SIG-M5 treated with dmso at 0.1 percent for 504 hours (cell line): ENCODE measurements around the gene NFIL3.
"Not testable (repeated sequence)": the region's sequence is repeated elsewhere in the genome, so short reads cannot be mapped to it uniquely, and the experiment has no call there.

Experiments used
- DNase-seq: peaks from one replicate; lab custom pipeline; 2025; ENCODE audit not compliant: unreplicated experiment; lab: John Stamatoyannopoulos, UW

The NFIL3 gene

GRCh38 chr9:91398926-91399325 is 24.7 kb downstream of the NFIL3 start:
- DNase-seq = no peak

DNA sequence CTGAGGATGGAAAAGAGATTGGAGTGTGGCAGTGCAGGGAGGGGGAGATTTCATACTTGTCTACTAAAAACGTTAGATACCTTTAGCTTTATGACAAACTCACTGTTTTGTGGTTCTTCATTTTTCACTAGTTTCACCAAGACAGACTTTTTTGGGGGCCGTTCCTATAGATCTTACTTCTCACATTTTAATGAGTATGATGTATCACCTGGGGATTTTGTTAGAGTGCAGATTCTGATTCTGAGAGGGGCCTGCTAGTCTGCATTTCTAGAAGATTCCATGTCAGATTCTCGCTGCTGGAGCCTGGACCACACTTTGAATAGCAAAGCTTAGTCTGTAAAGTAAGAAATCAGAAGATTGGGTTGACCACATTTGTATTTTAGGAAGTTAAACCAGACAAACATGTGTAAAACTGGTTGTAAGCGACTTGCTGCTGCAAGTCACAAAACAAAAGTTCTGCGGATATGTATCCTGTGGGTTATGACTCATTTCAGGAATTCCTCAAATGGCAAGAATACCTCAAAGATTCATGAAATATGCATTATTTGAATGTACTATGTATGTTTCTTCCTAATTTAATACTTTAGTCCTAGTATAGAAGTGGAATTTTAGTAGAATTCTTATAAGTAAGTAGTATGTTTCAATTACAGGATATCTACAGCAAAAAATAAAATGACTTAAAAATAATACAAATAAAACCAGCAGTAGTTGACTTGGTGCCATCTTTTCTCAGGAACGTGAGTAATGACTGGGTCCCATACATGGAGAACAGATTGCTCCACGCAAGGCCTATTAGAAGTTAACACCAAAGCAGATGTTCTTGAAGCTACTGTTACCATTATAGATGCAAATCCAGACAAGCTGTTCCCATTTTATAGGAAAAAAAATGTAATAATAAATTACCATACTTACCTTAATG is 27.8 kb downstream of the NFIL3 start:
- DNase-seq = peak; percentile 71

GRCh38 chr9:91395106-91395552 is 28.5 kb downstream of the NFIL3 start:
- peak; percentile 88 for DNase-seq

- DNase-seq = no peak
These were observed 29.8 kb downstream of the NFIL3 start for GRCh38 chr9:91393826-91394225.

DNA sequence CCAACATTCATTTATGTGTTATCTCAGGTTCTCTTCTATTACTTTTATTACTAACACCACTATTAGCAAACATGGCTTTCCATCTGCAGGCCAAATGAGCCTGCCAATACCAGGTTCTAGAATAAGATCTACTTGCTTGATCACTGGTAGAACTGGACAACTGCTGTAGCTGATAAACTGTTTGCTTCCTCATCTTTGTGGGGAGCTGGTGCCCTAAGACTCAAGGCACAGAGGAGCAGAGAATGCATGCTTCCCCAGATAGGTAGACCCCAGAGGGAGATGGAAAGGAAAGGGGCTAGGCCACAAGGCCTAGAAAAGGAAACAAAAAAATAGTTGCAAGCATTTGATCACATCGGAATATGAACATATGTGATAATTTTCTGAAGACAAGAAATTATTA is 31.2 kb downstream of the NFIL3 start:
- no peak for DNase-seq

GRCh38 chr9:91391818-91392217 is 31.8 kb downstream of the NFIL3 start:
- no peak for DNase-seq

DNA sequence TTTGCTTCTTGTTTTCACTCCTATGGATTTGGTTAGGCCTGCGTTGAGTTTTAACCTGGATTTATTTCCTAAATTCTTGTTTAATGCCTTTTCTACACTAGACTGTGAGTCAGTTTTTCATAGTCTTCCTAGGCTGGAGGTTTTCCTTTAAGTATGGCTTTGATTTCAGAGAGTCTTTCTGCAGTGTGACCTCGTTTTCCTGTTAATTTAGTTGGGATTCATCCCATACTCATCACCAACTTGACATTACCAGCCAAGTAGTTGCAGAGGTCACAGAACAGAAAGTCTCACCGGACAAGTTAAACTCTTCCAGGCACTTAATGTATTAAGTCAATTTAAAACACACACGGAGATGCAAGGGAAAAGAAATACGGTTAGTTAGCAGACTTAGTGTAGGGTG is 32.2 kb downstream of the NFIL3 start:
- no peak for DNase-seq

- not testable (repeated sequence) for DNase-seq
These were observed 33.9 kb downstream of the NFIL3 start for GRCh38 chr9:91389686-91390085.

- DNase-seq = no peak
These were observed 36.9 kb downstream of the NFIL3 start for GRCh38 chr9:91386765-91387164.

DNA sequence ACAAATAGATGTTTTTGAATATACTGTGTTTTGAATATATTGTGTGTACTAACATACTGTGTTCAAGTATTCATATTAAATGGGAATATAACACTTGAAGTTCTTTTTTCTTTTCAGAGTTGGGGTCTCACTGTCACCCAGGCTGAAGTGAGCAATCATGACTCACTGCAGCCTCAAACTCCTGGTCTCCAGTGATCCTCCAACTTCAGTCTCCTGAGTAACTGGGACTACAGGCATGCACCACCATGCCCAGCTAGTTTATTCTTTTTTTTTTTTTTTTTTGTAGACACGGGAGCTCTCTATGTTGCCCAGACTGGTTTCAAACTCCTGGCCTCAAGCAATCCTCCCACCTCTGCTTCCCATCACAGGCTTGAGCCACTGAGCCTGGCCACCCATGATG is 38.7 kb downstream of the NFIL3 start:
- no peak for DNase-seq

- no peak for DNase-seq
These were observed 40.1 kb downstream of the NFIL3 start for GRCh38 chr9:91383577-91383976.

GRCh38 chr9:91382298-91382697 is 41.3 kb downstream of the NFIL3 start:
- no peak for DNase-seq

GRCh38 chr9:91379426-91379825 is 44.2 kb downstream of the NFIL3 start:
- no peak for DNase-seq

DNA sequence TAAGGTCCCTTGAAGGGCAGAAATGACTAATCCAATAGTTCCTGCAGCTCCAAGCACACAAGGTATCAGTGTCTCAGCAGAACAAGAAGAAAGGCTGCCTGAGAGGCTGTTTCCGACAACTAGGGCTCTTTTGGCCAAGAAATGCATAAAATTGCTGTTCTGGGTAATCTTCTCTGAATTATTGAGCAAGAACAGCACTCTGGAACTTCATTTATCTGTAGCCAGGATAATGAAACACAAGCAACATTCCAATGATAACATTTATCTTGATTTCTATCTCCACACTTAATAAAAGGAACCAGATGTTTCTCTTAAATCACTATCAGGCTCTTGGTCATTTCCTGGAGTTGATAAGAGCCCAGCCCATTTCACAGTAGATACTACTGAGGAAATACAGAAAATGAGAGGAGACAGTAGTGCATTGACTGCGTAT is 44.9 kb downstream of the NFIL3 start:
- DNase-seq = no peak

GRCh38 chr9:91378054-91378453 is 45.6 kb downstream of the NFIL3 start:
- DNase-seq = not testable (repeated sequence)

DNA sequence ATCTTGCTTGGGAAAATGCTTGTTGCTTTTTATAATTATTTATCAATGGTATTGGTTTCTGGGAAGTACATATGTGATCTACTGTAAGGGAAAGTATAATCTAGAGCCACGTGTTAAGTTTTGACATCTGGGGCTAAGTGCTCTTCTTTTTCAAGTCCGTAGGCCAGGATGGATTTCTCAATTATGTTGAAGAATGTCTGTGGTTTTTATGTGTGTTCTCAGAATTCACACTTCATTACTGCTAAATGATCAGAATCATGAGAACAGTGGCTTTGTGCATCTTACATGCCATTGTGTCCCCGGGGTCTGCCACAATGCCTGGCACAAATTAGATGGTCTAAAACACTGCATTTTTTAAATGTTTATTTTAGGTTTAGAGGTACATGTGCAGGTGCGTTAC is 47.4 kb downstream of the NFIL3 start:
- DNase-seq = no peak

DNA sequence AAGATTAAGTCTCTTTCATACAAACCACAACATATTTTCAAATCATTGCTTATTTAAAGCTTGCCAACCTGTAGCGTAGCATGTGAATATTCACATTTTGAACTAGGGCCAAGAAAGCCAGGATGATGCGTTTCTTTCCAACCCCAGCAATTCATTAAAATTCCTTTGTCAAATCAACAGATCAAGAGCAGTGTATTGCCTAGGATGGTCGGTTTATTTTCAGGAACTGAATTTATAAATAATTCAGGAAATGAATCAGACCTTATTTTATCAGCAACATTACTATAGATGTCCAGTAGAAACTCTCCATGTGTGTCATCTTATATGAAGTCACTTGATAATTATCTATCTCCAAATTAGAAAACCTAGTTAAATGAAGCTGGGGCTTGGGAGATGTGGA is 48.7 kb downstream of the NFIL3 start:
- no peak for DNase-seq

DNA sequence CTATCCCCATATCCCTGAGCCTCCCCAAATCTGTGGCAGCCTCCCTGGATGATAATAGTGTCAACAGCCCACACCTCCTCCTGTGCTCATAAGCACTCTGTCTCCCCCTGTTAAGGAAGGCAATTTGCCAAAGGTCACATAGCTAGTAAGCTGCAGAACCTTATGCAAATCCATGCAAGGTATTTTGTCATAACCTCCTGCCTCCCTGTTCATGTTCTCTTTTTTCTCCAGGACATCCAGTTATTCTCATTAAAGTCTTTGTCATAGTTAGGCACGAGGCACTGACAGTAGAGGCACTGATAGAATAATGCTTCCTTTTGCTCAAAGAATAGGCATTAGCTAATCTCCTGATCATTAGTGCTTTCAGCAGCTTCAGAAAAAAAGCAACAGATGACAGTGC is 51.7 kb downstream of the NFIL3 start:
- DNase-seq = no peak

DNA sequence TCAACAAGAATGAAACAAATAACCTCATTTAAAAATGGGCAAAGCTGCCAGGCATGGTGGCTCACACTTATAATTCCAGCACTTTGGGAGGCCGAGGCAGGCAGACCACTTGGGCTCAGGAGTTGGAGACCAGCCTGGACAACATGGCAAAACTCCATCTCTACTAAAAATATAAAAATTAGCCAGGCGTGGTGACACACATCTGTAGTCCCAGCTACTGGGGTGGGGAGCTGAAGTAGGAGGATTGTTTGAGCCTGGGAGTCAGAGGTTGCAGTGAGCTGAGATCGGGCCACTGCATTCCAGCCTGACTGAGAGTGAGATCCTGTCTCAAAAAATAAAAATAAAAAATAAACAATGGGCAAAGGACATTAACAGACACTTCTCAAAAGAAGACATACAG is 53.6 kb downstream of the NFIL3 start:
- DNase-seq = not testable (repeated sequence)

DNA sequence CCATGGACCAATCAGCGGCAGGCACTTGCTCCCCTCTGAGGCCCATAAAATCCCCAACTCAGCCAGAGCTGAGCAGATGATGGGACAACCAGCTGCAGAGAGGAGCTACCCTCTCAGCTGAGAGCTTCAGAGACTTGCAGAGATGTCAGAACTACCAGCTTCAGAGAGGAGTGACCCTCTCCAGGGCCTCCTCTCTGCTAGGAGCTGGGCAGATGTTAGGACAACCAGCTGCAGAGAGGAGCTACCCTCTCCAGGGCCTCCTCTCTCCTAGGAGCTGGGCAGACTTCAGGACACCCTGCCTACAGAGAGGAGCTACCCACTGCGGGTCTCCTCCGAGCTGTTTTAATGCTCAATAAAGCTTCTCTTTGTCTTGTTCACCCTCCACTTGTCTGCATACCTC is 58.9 kb downstream of the NFIL3 start:
- no peak for DNase-seq

GRCh38 chr9:91364005-91364404 is 59.6 kb downstream of the NFIL3 start:
- DNase-seq = no peak

DNA sequence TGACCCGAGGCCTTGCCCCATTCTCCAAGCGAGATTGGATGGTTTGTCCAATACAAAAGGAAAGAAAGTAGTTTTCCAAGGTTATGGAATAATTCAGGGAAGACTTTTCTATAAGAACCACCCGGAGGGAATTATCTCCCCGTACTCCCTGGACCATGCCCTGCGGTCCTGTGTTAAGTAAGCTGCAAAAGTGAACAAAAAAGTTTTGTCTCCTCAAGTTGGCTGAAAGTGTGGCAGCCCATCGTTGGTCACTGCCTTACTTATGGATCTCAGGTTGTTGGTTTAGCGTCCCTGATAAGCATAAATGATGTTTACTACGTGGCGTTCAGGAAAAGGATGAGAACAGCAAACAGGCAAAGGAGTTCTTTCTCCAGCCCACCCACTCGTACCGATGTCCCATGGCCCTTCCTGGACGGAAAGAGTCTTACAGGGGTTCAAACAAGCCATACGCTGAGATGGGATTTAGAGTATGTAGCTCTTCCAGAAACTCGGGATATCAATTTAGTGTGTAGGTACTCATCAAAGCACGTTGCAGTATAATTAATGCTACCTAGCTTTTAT is 61.5 kb downstream of the NFIL3 start:
- no peak for DNase-seq
